Peyer's patch (tissue), 4 donors: ENCODE results near the gene KSR2.

Experiments used
- CTCF ChIP-seq, 6 experiments: fragments of 450-650 bp in 4 of 6; fragments of 200-600 bp in 2 of 6; sonication (generic) in 1 of 6; IDR thresholded peaks; one replicate each; pipeline ENCODE4 v1.5.1; 2017 to 2019; ENCODE audit warnings: antibody characterized with exemption in 6 of 6, mild to moderate bottlenecking in 3 of 6, moderate library complexity in 1 of 6
- POLR2A ChIP-seq, 2 donors: fragments of 450-650 bp; IDR thresholded peaks; one replicate each; pipeline ENCODE4 v1.5.1; 2017; ENCODE audit warnings: antibody characterized with exemption in 2 of 2, mild to moderate bottlenecking in 2 of 2, moderate library complexity in 2 of 2

GRCh38 chr12:117820216-117820907, 148.4 kb downstream of the KSR2 start:
- TF ChIP-seq CTCF (IDR thresholded peaks at IDR 0.05) (no peak), POLR2A (IDR thresholded peaks at IDR 0.05) (no peak)
